Progenitor cell of endocrine pancreas (in vitro differentiated cells): ENCODE results near the gene TMEM81. TPM values are rescaled to one million over a fixed set of nuclear protein-coding genes. Genes with fewer than 3 reads are reported as not detected.

Experiments
- DNase-seq: peaks from one replicate; pipeline ENCODE4 v3.0.0; 2021; ENCODE audit warnings: low spot score; ENCODE audit not compliant: unreplicated experiment
- H3K27ac Mint-ChIP-seq: 2 replicates; pipeline ENCODE4 v1.8.0; 2021; ENCODE audit warnings: mild to moderate bottlenecking, moderate library complexity, mixed read lengths
- H3K27me3 Mint-ChIP-seq: 2 replicates; pipeline ENCODE4 v1.8.0; 2021; ENCODE audit warnings: mixed read lengths
- H3K36me3 Mint-ChIP-seq: 2 replicates; pipeline ENCODE4 v1.8.0; 2022; ENCODE audit warnings: mixed read lengths; ENCODE audit not compliant: insufficient read depth
- H3K4me1 Mint-ChIP-seq: 2 replicates; pipeline ENCODE4 v1.8.0; 2021; ENCODE audit warnings: low read depth, mixed read lengths
- H3K4me3 Mint-ChIP-seq: 2 replicates; pipeline ENCODE4 v1.8.0; 2021; ENCODE audit warnings: low read depth, mild to moderate bottlenecking, moderate library complexity, mixed read lengths
- H3K9me3 Mint-ChIP-seq: 2 replicates; pipeline ENCODE4 v1.8.0; 2021; ENCODE audit warnings: low read depth, mixed read lengths
- total RNA-seq: library from RNA; stranded (reverse); gene quantifications from 2 replicates; pipeline ENCODE4 v1.2.1, GENCODE V29; 2021
- TF ChIP-seq, protein P1 (sequence below): fragments of 200-600 bp; sonication (generic); IDR thresholded peaks from one replicate; pipeline ENCODE4 v1.5.0; 2021; ENCODE audit warnings: antibody characterized with exemption, mild to moderate bottlenecking; ENCODE audit not compliant: unreplicated experiment

Gene TMEM81
- total RNA-seq, 1 donor from 2014 or later: 5.1 TPM

DNA sequence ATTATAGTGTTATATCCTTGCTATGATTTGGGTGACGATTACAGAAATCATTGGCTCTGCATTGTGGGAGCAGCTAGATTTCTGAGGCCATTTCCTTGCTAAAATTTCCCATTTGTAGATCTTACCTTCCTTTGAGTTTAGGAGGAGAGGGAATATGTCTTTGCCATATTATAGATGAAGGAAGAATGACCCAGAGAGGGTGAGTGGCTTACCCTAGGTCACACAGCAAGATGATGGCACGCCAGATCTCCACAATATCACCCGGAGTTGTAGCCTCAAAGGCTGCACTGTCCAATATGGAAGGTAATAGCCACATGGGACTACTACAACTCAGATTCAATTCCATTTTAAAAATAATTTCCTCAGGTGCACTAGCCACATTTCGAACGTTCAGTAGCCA lies 31.0 kb downstream of the TMEM81 start:
- TF ChIP-seq, protein P1, sequence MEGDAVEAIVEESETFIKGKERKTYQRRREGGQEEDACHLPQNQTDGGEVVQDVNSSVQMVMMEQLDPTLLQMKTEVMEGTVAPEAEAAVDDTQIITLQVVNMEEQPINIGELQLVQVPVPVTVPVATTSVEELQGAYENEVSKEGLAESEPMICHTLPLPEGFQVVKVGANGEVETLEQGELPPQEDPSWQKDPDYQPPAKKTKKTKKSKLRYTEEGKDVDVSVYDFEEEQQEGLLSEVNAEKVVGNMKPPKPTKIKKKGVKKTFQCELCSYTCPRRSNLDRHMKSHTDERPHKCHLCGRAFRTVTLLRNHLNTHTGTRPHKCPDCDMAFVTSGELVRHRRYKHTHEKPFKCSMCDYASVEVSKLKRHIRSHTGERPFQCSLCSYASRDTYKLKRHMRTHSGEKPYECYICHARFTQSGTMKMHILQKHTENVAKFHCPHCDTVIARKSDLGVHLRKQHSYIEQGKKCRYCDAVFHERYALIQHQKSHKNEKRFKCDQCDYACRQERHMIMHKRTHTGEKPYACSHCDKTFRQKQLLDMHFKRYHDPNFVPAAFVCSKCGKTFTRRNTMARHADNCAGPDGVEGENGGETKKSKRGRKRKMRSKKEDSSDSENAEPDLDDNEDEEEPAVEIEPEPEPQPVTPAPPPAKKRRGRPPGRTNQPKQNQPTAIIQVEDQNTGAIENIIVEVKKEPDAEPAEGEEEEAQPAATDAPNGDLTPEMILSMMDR: no peak
- H3K9me3 Mint-ChIP-seq: no peaks in the 10 kb centered on the region
- no peaks in the 10 kb centered on the region for H3K4me1 Mint-ChIP-seq
- no peak overlapping the region for H3K4me3 Mint-ChIP-seq
- no peak overlapping the region for H3K27ac Mint-ChIP-seq
- DNase-seq: no peak
- H3K36me3 Mint-ChIP-seq: no peaks in the 10 kb centered on the region
- peaks cover 23% of the 10 kb centered on the region for H3K27me3 Mint-ChIP-seq

DNA sequence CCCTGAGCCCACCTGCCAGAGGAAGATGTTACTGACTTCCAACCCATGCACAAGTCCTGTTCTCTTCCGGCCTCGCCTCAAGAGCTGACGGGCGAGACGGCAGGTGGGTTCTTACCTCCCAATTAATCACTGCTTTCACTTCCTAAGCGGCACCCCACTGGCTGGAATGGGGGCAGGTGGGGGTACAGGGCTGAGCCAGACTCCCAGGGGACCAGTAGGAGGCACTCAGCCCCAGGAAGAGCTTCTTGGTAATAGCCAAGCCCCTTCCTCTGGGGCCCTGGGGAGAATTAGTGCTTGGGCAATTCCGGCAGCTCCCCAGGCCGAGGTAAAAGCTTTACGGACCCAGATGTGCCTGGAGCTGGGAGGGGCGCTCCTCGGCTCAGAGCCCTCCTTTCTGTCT lies 31.6 kb downstream of the TMEM81 start:
- no peak for DNase-seq
- Mint-ChIP-seq H3K27me3 (peaks cover 23% of the 10 kb centered on the region), H3K4me1 (no peaks in the 10 kb centered on the region), H3K9me3 (no peaks in the 10 kb centered on the region), H3K4me3 (no peak overlapping the region), H3K36me3 (no peaks in the 10 kb centered on the region), H3K27ac (no peak overlapping the region)
- TF ChIP-seq, protein P1: no peak

DNA sequence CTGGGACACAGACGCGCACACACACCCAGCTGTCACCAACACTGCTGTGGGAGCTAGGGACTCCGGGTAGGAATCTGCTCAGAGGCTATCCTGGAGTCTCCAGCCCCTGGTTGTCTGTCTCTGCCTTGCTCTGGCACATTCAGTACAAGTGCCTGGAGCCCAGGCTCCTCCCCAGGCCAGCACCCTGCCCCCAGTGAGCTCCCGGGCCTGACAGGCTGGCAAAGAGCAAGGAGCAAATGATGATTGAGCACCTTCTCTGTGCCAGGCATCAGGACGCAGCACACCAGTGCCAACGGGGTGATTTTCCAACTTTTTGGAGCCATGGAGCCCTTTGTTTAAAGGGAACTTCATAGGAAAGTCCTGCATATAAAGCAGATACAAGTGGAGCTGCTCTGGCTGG lies 34.8 kb downstream of the TMEM81 start:
- H3K27ac Mint-ChIP-seq: no peak overlapping the region
- no peaks in the 10 kb centered on the region for H3K9me3 Mint-ChIP-seq
- no peaks in the 10 kb centered on the region for H3K36me3 Mint-ChIP-seq
- peaks cover 44% of the 10 kb centered on the region for H3K27me3 Mint-ChIP-seq
- DNase-seq: no peak
- no peaks in the 10 kb centered on the region for H3K4me1 Mint-ChIP-seq
- no peak overlapping the region for H3K4me3 Mint-ChIP-seq
- TF ChIP-seq, protein P1: no peak

DNA sequence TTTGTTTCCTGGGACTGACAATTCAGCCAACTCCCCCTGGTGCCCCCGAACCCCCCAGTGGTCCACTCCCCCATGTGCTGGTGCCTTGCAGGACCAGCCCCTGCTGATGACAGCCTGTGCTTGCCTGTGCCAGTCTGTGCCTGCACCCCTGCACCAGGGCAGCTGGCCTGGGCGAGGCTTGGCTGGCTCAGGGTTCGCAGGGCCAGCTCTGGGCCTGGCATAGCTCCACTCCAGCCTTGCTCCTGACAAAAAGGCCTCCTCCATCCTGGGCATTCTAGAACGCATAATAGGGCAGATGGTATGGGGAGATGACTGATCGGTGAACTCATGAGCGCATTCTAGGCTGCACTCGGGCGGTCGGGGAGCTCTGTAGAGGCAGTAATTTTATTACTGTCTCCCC lies 35.9 kb downstream of the TMEM81 start:
- H3K27me3 Mint-ChIP-seq: peaks cover 54% of the 10 kb centered on the region

DNA sequence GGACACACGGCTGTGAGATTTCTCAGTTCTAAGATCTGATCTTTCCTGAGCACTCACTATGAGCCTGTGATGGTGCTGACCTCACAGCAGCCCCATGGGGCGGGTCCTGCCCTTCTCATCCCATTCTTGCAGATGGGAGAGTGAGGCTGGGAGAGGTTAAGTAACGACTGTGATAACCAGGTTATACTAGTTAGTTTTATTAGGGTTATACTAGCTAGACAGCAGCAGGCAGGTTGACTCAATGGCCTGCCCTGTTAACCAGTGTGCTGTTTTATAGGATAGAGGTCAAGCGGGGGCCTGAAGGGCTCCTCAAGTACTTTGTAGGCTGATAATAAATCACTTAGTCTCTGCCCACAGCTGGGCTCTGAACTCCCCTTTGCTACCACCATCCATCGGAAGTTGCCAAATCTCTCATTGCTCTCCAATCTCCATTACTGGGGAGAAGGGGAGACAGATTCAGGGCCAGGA lies 36.5 kb downstream of the TMEM81 start:
- DNase-seq: no peak
- no peak overlapping the region for H3K27ac Mint-ChIP-seq
- H3K36me3 Mint-ChIP-seq: no peaks in the 10 kb centered on the region
- peaks cover 50% of the 10 kb centered on the region for H3K27me3 Mint-ChIP-seq
- H3K9me3 Mint-ChIP-seq: no peaks in the 10 kb centered on the region
- H3K4me3 Mint-ChIP-seq: no peak overlapping the region
- TF ChIP-seq, protein P1: no peak
- no peaks in the 10 kb centered on the region for H3K4me1 Mint-ChIP-seq

More for the DNA sequence above, 35.9 kb downstream of the TMEM81 start:
- no peak for DNase-seq
- no peaks in the 10 kb centered on the region for H3K4me1 Mint-ChIP-seq
- no peaks in the 10 kb centered on the region for H3K9me3 Mint-ChIP-seq
- H3K27ac Mint-ChIP-seq: no peak overlapping the region
- H3K36me3 Mint-ChIP-seq: no peaks in the 10 kb centered on the region
- TF ChIP-seq, protein P1: no peak
- H3K4me3 Mint-ChIP-seq: no peak overlapping the region
